ENCODE results near the gene CFAP97D2.

The CFAP97D2 gene

GRCh38 chr13:114212158-114212495 is 33.1 kb downstream of the CFAP97D2 start:
- no peak for TF ChIP-seq ZFX (IDR thresholded peaks at IDR 0.05; ENCODE audit: borderline replicate concordance)
- no peak for TF ChIP-seq CTCF (IDR thresholded peaks at IDR 0.05)

GRCh38 chr13:114213980-114214379 is 34.9 kb downstream of the CFAP97D2 start:
- no peak overlapping the region for H3K27ac ChIP-seq
- no peak for TF ChIP-seq CTCF (IDR thresholded peaks at IDR 0.05)

More at GRCh38 chr13:114212158-114212495, 33.1 kb downstream of the CFAP97D2 start:
- H3K27ac ChIP-seq: no peak overlapping the region

- no peak overlapping the region for H3K27ac ChIP-seq
- TF ChIP-seq CTCF (IDR thresholded peaks at IDR 0.05) (no peak), ZFX (IDR thresholded peaks at IDR 0.05; ENCODE audit: borderline replicate concordance) (no peak)
Observed at GRCh38 chr13:114219392-114219791, 40.3 kb downstream of the CFAP97D2 start.

- TF ChIP-seq CTCF (IDR thresholded peaks at IDR 0.05): no peak
- TF ChIP-seq ZFX (IDR thresholded peaks at IDR 0.05; ENCODE audit: borderline replicate concordance): no peak
- no peak overlapping the region for H3K27ac ChIP-seq
Observed at GRCh38 chr13:114222461-114222968, 43.5 kb downstream of the CFAP97D2 start.

GRCh38 chr13:114224201-114224600 is 45.1 kb downstream of the CFAP97D2 start:
- H3K27ac ChIP-seq: no peak overlapping the region
- TF ChIP-seq ZFX (IDR thresholded peaks at IDR 0.05; ENCODE audit: borderline replicate concordance): no peak
- TF ChIP-seq CTCF (IDR thresholded peaks at IDR 0.05): no peak

GRCh38 chr13:114225610-114226009 is 46.6 kb downstream of the CFAP97D2 start:
- no peak overlapping the region for H3K27ac ChIP-seq

GRCh38 chr13:114226088-114226487 is 47.0 kb downstream of the CFAP97D2 start:
- no peak overlapping the region for H3K27ac ChIP-seq
- TF ChIP-seq CTCF (IDR thresholded peaks at IDR 0.05) (no peak), ZFX (IDR thresholded peaks at IDR 0.05; ENCODE audit: borderline replicate concordance) (no peak)

More at GRCh38 chr13:114225610-114226009, 46.6 kb downstream of the CFAP97D2 start:
- TF ChIP-seq ZFX (IDR thresholded peaks at IDR 0.05; ENCODE audit: borderline replicate concordance) (no peak), CTCF (IDR thresholded peaks at IDR 0.05) (no peak)

Data from 22Rv1 (cell line).